ENCODE results near the gene C15orf39.

C15orf39 gene

DNA sequence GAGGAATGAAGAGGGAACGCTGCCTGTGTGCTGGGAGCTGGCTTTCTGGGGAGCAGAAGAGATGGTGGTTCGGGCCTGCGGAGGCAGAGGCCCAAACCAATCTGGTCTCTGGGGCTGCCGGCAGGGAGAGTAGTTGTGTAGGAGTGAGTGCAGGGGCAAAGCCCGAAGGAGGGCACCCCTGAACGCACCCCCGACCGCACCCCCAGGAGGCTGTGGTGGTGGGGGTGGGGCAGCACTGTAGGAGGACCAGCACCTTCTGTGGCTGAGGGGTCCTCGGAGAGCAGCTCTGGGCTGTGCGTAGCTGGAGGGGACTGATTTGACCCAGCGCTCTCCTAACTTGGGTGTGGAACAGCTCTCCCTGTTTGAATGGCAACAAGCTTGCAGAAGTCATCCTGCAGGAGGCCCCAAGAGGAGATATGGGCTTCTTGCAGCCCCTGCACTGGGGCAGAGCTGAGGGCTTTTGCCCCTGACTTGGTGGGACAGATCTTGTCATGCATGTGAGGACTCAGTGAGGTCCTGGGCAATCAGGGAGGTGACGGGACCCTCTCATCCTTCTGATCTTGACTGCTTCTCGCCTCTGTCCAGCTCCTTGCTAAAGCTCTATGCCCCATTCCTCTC, 26.1 kb downstream of the C15orf39 start:
- CTCF ChIA-PET, result interaction anchor here (0.8 to 1.7 kb wide), 2 partner anchors 46 to 198 kb away, joined by 3 read pairs; no protein-coding TSS in a partner anchor
- no peak for TF ChIP-seq CTCF (IDR thresholded peaks at IDR 0.05; ENCODE audit: control extremely low read depth, extremely low read depth, low read depth, missing control alignments)
- POLR2A ChIA-PET, result interaction anchor here (2.1 kb wide), 1 partner anchor 9 kb away, joined by 6 read pairs; no protein-coding TSS in a partner anchor
- DNase-seq (ENCODE audit: extremely low spot score), result no peak

DNA sequence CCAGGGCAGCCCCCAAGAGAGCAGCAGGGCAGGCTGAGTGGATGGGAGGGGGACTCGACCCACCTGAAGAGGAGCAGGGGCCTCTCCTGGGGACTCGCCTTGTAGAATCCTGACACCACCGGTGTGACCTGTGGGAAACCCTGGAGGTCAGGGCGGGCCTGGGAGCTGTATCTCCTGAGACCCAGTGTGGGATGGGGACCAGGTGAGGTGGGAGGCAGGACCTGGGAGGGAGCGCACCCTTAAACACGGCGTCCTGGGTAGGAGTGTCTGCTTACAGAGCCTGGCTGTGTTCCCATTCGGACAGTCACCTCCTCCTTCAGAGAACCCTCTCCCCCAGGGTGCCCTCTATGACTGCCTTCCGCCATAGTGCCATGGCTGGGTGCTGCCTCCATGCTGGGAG, 27.1 kb downstream of the C15orf39 start:
- CTCF ChIA-PET, result no interaction called here
- TF ChIP-seq CTCF (IDR thresholded peaks at IDR 0.05; ENCODE audit: control extremely low read depth, extremely low read depth, low read depth, missing control alignments), result no peak
- DNase-seq (ENCODE audit: extremely low spot score), result no peak
- POLR2A ChIA-PET, result interaction anchor here (2.1 kb wide), 1 partner anchor 10 kb away, joined by 6 read pairs; no protein-coding TSS in a partner anchor

DNA sequence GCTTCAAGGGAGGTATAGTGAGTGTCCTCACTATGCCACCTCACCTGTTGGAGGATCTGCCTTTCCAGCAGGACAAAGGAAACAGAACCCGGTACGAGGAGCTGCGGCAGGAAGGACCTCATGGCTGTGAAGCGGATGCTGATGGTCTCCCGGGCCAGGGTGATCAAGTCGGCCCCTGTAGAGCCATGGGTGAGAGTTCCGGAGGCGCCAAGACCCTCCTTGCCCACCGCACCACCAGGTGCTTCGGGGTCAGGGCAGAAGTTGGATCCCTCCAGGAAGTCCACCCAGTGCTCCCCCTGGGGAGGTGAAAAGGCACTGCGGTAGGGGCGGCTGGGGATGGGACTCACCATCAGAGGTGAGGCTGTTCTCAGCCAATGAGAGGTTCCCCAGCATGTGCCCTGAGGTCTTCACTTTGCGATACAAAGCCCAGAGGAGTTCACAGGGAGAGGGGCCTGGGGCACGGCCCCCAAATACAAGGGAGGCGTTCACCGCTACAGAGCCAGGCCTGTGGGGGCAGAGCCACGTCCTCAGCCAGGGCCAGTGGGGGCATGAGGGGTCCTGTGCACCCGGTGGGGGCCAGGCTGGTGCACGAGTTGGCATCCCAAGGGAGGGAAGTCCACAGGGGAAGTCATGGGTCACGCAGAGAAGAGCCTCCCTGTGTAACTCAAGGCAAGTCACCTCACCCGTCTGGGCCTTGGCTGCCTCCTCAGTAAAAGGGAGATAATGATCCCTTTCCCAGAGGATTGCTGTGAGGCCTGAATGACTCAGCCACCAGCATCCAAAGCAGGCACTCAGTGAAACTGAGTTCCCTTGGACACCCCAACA, 27.7 kb downstream of the C15orf39 start:
- no peak for TF ChIP-seq CTCF (IDR thresholded peaks at IDR 0.05; ENCODE audit: control extremely low read depth, extremely low read depth, low read depth, missing control alignments)
- DNase-seq (ENCODE audit: extremely low spot score), result no peak
- CTCF ChIA-PET, result no interaction called here
- POLR2A ChIA-PET, result interaction anchor here (0.8 to 2.1 kb wide), 2 partner anchors 10 to 224 kb away, joined by 3 to 6 read pairs; no protein-coding TSS in a partner anchor

DNA sequence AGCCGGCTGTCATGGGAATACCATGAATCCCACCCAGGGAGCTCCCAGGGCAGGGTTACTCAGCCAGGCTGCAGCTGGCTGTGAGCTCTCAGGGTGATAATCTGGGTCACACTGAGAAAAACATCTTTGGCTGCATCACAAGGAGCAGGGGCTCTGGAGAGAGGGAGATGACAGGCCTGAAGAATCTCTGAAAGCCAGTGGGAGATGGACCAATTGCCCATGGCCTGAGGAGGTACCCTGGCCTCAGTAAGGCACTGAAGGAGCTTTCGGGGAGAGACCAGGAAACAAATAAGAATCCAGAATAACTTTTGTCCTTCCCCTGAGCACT, 28.3 kb downstream of the C15orf39 start:
- no peak for DNase-seq (ENCODE audit: extremely low spot score)
- ChIA-PET CTCF (no interaction called here), POLR2A (interaction anchor here (0.5 to 2.1 kb wide), 3 partner anchors 11 to 224 kb away, joined by 3 to 6 read pairs (median 3); no protein-coding TSS in a partner anchor)
- no peak for TF ChIP-seq CTCF (IDR thresholded peaks at IDR 0.05; ENCODE audit: control extremely low read depth, extremely low read depth, low read depth, missing control alignments)

DNA sequence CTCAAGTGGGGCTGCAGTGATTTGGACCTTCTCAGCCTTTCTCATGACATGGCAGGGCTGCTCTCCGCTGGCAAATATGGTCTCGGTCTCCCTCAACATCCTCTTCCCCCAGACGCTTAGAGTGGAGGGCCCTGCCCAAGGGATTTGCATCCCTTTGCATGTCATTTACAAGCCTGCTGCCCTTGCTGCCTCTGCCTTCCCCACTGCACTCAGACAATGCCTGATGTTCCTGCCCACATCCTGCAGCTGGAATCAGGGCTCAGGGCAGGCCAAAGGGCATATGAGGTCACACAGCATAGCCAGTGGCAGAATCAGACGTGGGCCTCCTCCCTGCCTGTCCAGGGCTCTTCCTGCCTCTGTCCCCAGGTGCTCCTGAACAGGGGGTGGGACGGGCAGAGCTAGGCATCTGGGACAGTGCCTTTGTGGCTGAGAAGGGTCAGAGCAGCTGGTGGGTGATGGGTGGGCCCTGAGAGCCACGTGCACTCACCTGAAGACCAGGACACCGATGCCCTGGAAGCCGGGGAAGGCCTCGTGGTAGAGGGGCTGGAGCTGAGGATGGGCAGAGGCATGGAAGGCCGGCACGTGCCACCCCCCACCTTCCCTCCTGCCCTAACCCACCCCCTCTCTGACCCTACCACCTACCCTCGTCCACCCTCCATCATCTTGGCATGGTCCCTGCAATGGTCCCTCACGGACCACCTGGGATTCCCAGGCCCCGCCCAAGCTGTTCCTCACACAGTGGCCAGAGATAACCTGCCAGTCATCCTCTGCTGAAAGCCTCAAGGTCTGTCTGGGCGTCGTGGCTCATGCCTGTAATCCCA, 29.1 kb downstream of the C15orf39 start:
- DNase-seq (ENCODE audit: extremely low spot score), result no peak
- ChIA-PET CTCF (interaction anchor here (0.8 kb wide), 1 partner anchor 202 kb away, joined by 5 read pairs; no protein-coding TSS in a partner anchor), POLR2A (interaction anchor here (0.5 to 0.8 kb wide), 2 partner anchors 14 to 223 kb away, joined by 3 read pairs; no protein-coding TSS in a partner anchor)
- TF ChIP-seq CTCF (IDR thresholded peaks at IDR 0.05; ENCODE audit: control extremely low read depth, extremely low read depth, low read depth, missing control alignments), result no peak

DNA sequence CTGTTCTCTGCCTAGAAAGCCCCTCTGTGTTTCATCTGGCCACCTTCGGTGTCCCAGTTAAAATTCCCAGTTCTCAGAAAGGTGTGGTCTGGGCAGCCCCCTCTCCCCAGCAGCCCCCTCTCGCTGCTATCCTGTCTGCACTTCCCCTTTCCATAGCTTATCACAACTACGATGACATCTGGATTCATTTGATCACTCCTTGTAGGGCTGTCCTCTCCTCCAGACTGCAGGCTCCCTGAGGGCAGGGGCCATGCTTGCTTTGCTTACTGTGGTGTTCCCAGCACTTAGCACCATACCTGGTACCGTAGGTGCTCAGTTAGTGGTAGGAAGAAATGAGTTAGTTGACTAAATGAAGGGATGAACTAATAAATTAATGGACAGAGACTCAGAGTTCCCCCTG, 30.2 kb downstream of the C15orf39 start:
- ChIA-PET POLR2A (no interaction called here), CTCF (no interaction called here)
- TF ChIP-seq CTCF (IDR thresholded peaks at IDR 0.05; ENCODE audit: control extremely low read depth, extremely low read depth, low read depth, missing control alignments), result no peak
- no peak for DNase-seq (ENCODE audit: extremely low spot score)

Measured in GM10248 (cell line).